ES-I3 (cell line): ENCODE results near the gene SLC31A1.

ENCODE experiments used
- H3K36me3 ChIP-seq: 2 replicates; pipeline ENCODE4 v1.6.1; 2013; ENCODE audit warnings: mild to moderate bottlenecking, low read length, control low read depth, moderate library complexity; ENCODE audit not compliant: insufficient read depth
- H3K4me1 ChIP-seq: 2 replicates; pipeline ENCODE4 v1.6.1; 2013; ENCODE audit warnings: mild to moderate bottlenecking, control low read depth, low read length; ENCODE audit not compliant: insufficient read depth
- H3K9ac ChIP-seq: 2 replicates; pipeline ENCODE4 v1.6.1; 2013; ENCODE audit warnings: low read depth, mild to moderate bottlenecking, low read length, moderate library complexity
- H3K9me3 ChIP-seq: 2 replicates; pipeline ENCODE4 v1.6.1; 2013; ENCODE audit warnings: mild to moderate bottlenecking, low read length, moderate library complexity; ENCODE audit not compliant: control insufficient read depth, insufficient read depth

SLC31A1 gene

GRCh38 chr9:113221003-113221799, at the start of gene SLC31A1, which contains the start of gene FKBP15:
Gene SLC31A1 (plus strand): TSS chr9:113221544. CDS start chr9:113256149, 34,605 bp downstream.
Gene FKBP15 (minus strand): TSS chr9:113221277. CDS start chr9:113221243, 34 bp downstream.
- Histone ChIP-seq H3K9ac (peak within 1 kb of the TSS; percentile 93), H3K36me3 (no peaks in the 10 kb centered on the region), H3K4me1 (no peaks in the 10 kb centered on the region; the same call in 1 of the 2 replicates), H3K9me3 (no peaks in the 10 kb centered on the region)

DNA sequence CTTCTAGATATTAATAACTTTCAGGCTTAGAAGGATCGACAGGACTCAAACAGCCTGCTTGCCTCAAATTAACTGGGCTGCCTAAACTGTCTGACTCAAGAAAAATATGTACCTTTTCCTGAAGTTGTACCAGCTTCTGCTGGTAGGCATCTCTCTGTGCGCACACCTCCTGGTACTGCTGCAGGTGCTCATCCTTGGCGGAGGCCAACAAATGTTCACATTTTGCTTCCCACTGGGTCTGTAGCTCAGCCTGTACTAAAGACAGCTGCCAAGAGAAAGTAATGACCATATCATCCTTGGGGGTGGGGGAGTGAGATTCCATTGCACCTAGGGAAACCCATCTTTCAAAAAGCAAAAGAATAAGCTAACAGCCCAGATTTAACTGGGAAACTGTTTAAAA, 48.0 kb upstream of the SLC31A1 start:
- Histone ChIP-seq H3K9me3 (no peaks in the 10 kb centered on the region), H3K36me3 (peaks cover 28% of the 10 kb centered on the region), H3K9ac (no peak overlapping the region), H3K4me1 (no peaks in the 10 kb centered on the region)

GRCh38 chr9:113176803-113177202, 44.5 kb upstream of the SLC31A1 start:
- H3K36me3 ChIP-seq: peaks cover 16% of the 10 kb centered on the region; the same call in 1 of the 2 replicates
- no peaks in the 10 kb centered on the region for H3K9me3 ChIP-seq
- no peak overlapping the region for H3K9ac ChIP-seq
- H3K4me1 ChIP-seq: no peaks in the 10 kb centered on the region

- no peaks in the 10 kb centered on the region for H3K4me1 ChIP-seq
- H3K36me3 ChIP-seq: peaks cover 16% of the 10 kb centered on the region; the same call in 1 of the 2 replicates
- H3K9ac ChIP-seq: no peak overlapping the region
- no peaks in the 10 kb centered on the region for H3K9me3 ChIP-seq
Measured at GRCh38 chr9:113177251-113177650, 44.1 kb upstream of the SLC31A1 start.

GRCh38 chr9:113178087-113178486, 43.3 kb upstream of the SLC31A1 start:
- no peaks in the 10 kb centered on the region for H3K9me3 ChIP-seq
- no peak overlapping the region for H3K9ac ChIP-seq
- H3K36me3 ChIP-seq: peaks cover 11% of the 10 kb centered on the region; the same call in 1 of the 2 replicates
- H3K4me1 ChIP-seq: no peaks in the 10 kb centered on the region

GRCh38 chr9:113179839-113180238, 41.5 kb upstream of the SLC31A1 start:
- Histone ChIP-seq H3K9me3 (no peaks in the 10 kb centered on the region), H3K36me3 (no peaks in the 10 kb centered on the region; the same call in 1 of the 2 replicates), H3K9ac (no peak overlapping the region), H3K4me1 (no peaks in the 10 kb centered on the region)

GRCh38 chr9:113181165-113181564, 40.2 kb upstream of the SLC31A1 start:
- no peaks in the 10 kb centered on the region for H3K9me3 ChIP-seq
- H3K4me1 ChIP-seq: no peaks in the 10 kb centered on the region
- no peaks in the 10 kb centered on the region; the same call in 1 of the 2 replicates for H3K36me3 ChIP-seq
- H3K9ac ChIP-seq: no peak overlapping the region

- Histone ChIP-seq H3K4me1 (peaks cover 5% of the 10 kb centered on the region; the same call in 1 of the 2 replicates), H3K36me3 (peaks cover 6% of the 10 kb centered on the region; the same call in 1 of the 2 replicates), H3K9me3 (no peaks in the 10 kb centered on the region), H3K9ac (no peak overlapping the region)
Measured at GRCh38 chr9:113183956-113184488, 37.3 kb upstream of the SLC31A1 start.

GRCh38 chr9:113184539-113184938, 36.8 kb upstream of the SLC31A1 start:
- Histone ChIP-seq H3K36me3 (peaks cover 6% of the 10 kb centered on the region; the same call in 1 of the 2 replicates), H3K4me1 (peaks cover 5% of the 10 kb centered on the region; the same call in 1 of the 2 replicates), H3K9me3 (no peaks in the 10 kb centered on the region), H3K9ac (no peak overlapping the region)

GRCh38 chr9:113185271-113185670, 36.1 kb upstream of the SLC31A1 start:
- Histone ChIP-seq H3K9ac (no peak overlapping the region), H3K4me1 (peaks cover 5% of the 10 kb centered on the region; the same call in 1 of the 2 replicates), H3K36me3 (peaks cover 6% of the 10 kb centered on the region; the same call in 1 of the 2 replicates), H3K9me3 (no peaks in the 10 kb centered on the region)

DNA sequence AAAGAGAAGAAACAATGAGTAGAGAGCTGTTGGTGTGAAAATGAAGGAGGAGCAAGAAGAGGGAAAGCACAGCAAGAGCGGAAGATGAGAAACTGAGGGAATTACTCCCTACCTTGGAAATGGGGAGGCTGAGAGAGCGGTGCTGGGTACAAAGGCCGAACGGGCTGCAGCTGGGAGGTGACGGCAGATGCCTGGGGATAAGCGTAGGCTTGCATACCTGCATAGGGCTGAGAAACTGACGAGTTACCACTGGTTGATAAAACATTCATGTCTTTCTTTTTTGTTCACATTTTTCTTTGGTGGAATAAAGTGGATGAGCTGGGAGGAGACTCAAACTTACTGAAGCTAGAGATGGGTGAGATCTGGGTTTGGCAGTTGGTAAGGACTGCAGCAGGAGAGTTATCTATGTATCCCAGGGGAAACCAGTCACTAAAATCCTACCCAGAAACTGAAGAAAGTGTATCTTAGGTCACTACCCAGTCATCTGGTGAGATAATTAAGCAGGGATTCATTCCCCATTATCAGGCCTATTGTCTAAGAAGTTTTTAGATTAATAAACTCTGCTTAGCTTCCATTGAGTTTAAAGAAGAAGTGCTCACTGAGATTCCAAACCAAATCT, 35.1 kb upstream of the SLC31A1 start:
- Histone ChIP-seq H3K36me3 (peaks cover 6% of the 10 kb centered on the region; the same call in 1 of the 2 replicates), H3K9ac (no peak overlapping the region), H3K4me1 (peaks cover 5% of the 10 kb centered on the region; the same call in 1 of the 2 replicates), H3K9me3 (no peaks in the 10 kb centered on the region)

DNA sequence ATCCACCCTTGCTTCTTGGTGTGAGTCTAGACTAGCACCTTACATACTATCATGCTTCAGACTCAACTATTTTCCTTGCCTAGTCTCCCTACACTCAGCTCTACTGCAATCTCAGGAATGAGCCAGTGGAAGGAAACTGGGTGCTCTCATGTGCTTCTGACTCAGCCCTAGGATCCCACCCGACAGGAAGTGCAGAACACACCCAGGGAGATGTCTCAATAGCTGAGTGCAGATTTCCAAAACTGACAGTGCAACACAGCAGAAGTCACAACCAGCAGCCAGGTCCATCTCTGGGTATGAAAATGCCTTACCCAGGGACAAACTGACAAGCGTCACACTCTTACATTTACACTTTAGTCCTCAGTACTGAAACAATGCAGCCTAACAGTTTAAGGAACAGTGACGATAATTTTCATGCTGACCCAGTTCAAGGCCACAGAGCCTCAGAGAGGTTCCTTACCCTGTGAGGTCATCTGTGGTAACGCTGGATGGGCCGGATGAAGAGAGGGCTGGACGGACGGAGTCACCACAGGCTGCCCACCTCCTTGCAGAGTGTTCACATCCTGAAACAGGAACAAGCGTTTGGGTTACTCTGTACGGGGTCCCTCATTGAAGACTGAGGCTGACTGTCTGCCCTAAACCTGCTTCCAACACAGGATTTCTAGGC, 33.3 kb upstream of the SLC31A1 start:
- H3K9me3 ChIP-seq: no peaks in the 10 kb centered on the region
- H3K36me3 ChIP-seq: peaks cover 6% of the 10 kb centered on the region; the same call in 1 of the 2 replicates
- peaks cover 5% of the 10 kb centered on the region; the same call in 1 of the 2 replicates for H3K4me1 ChIP-seq
- no peak overlapping the region for H3K9ac ChIP-seq

GRCh38 chr9:113192455-113192854, 28.9 kb upstream of the SLC31A1 start:
- no peak overlapping the region for H3K9ac ChIP-seq
- H3K9me3 ChIP-seq: no peaks in the 10 kb centered on the region
- H3K4me1 ChIP-seq: peaks cover 5% of the 10 kb centered on the region; the same call in 1 of the 2 replicates
- H3K36me3 ChIP-seq: peaks cover 6% of the 10 kb centered on the region; the same call in 1 of the 2 replicates
